Astrocyte (in vitro differentiated cells and primary cell): ENCODE measurements around the gene FSD1. TPM values are rescaled to one million over a fixed set of nuclear protein-coding genes. Genes with fewer than 3 reads are reported as not detected.

Experiments used
- DNase-seq: peaks from one replicate; pipeline ENCODE4 v3.0.0-alpha.2; 2010; ENCODE audit warnings: low read depth
- FAIRE-seq: peaks from 2 replicates; lab custom pipeline; 2011; peaks lifted over from hg19 to GRCh38; lab: Jason Lieb, UNC
- H2AFZ ChIP-seq: 2 replicates; pipeline ENCODE4 v1.6.0; 2012; ENCODE audit warnings: low read depth, low read length, inconsistent platforms
- H3K27ac ChIP-seq: 2 replicates; pipeline ENCODE4 v1.5.1; 2011; ENCODE audit warnings: low read depth, low read length, inconsistent platforms
- H3K27me3 ChIP-seq: 2 replicates; pipeline ENCODE4 v1.6.0; 2011; ENCODE audit warnings: low read length, inconsistent platforms; ENCODE audit not compliant: insufficient read depth
- H3K36me3 ChIP-seq: 2 replicates; pipeline ENCODE4 v1.5.1; 2011; ENCODE audit warnings: low read length, inconsistent platforms; ENCODE audit not compliant: insufficient read depth
- H3K4me1 ChIP-seq: 2 replicates; pipeline ENCODE4 v1.5.1; 2011; ENCODE audit warnings: low read length, inconsistent platforms; ENCODE audit not compliant: insufficient read depth
- H3K4me2 ChIP-seq: 2 replicates; pipeline ENCODE4 v1.6.0; 2012; ENCODE audit warnings: low read length, inconsistent platforms
- H3K4me3 ChIP-seq: 2 replicates; pipeline ENCODE4 v1.5.1; 2011; ENCODE audit warnings: low read depth, mild to moderate bottlenecking, low read length, inconsistent platforms; ENCODE audit not compliant: insufficient read depth
- H3K79me2 ChIP-seq: 2 replicates; pipeline ENCODE4 v1.6.0; 2012; ENCODE audit warnings: mild to moderate bottlenecking, low read length, inconsistent platforms; ENCODE audit not compliant: insufficient read depth
- H3K9ac ChIP-seq: 2 replicates; pipeline ENCODE4 v1.6.0; 2012; ENCODE audit warnings: mild to moderate bottlenecking, low read length, inconsistent platforms
- H3K9me3 ChIP-seq: 2 replicates; pipeline ENCODE4 v1.5.1; 2012; ENCODE audit warnings: low read depth, mild to moderate bottlenecking, low read length, inconsistent platforms; ENCODE audit not compliant: insufficient read depth
- H4K20me1 ChIP-seq: 2 replicates; pipeline ENCODE4 v1.6.0; 2012; ENCODE audit warnings: low read length, inconsistent platforms; ENCODE audit not compliant: insufficient read depth
- H3K27ac Mint-ChIP-seq: one replicate; pipeline ENCODE4 v1.8.0; 2021; ENCODE audit warnings: mild to moderate bottlenecking, mixed read lengths; ENCODE audit not compliant: unreplicated experiment
- H3K27me3 Mint-ChIP-seq: one replicate; pipeline ENCODE4 v1.8.0; 2021; ENCODE audit warnings: low read depth, mixed read lengths; ENCODE audit not compliant: unreplicated experiment
- H3K36me3 Mint-ChIP-seq: one replicate; pipeline ENCODE4 v1.8.0; 2021; ENCODE audit warnings: low read depth, mixed read lengths; ENCODE audit not compliant: unreplicated experiment
- H3K4me1 Mint-ChIP-seq: one replicate; pipeline ENCODE4 v1.8.0; 2021; ENCODE audit warnings: low read depth, mixed read lengths; ENCODE audit not compliant: unreplicated experiment
- H3K4me3 Mint-ChIP-seq: one replicate; pipeline ENCODE4 v1.8.0; 2021; ENCODE audit warnings: mild to moderate bottlenecking, moderate library complexity, mixed read lengths; ENCODE audit not compliant: unreplicated experiment
- H3K9me3 Mint-ChIP-seq: one replicate; pipeline ENCODE4 v1.8.0; 2021; ENCODE audit warnings: mild to moderate bottlenecking, mixed read lengths; ENCODE audit not compliant: unreplicated experiment
- EZH2 ChIP-seq: IDR thresholded peaks from 2 replicates; pipeline ENCODE4 v1.6.1; 2012; ENCODE audit warnings: mild to moderate bottlenecking, low read length, inconsistent platforms; ENCODE audit not compliant: insufficient read depth
- total RNA-seq: library from RNA; stranded (reverse); gene quantifications from 2 replicates; pipeline ENCODE4 v1.2.1, GENCODE V29; 2021
- TF ChIP-seq, protein P1 (sequence below): IDR thresholded peaks from 2 replicates; pipeline ENCODE4 v1.5.1; 2011; ENCODE audit warnings: low read depth, mild to moderate bottlenecking, inconsistent platforms, low read length, moderate library complexity; ENCODE audit not compliant: insufficient read depth

Gene FSD1
- total RNA-seq, 1 donor from 2014 or later: 15.1 TPM

GRCh38 chr19:4365791-4366665 lies 61.6 kb downstream of the FSD1 start:
- H3K9me3 ChIP-seq: no peaks in the 10 kb centered on the region
- peaks cover 50% of the 10 kb centered on the region for H3K79me2 ChIP-seq

DNA sequence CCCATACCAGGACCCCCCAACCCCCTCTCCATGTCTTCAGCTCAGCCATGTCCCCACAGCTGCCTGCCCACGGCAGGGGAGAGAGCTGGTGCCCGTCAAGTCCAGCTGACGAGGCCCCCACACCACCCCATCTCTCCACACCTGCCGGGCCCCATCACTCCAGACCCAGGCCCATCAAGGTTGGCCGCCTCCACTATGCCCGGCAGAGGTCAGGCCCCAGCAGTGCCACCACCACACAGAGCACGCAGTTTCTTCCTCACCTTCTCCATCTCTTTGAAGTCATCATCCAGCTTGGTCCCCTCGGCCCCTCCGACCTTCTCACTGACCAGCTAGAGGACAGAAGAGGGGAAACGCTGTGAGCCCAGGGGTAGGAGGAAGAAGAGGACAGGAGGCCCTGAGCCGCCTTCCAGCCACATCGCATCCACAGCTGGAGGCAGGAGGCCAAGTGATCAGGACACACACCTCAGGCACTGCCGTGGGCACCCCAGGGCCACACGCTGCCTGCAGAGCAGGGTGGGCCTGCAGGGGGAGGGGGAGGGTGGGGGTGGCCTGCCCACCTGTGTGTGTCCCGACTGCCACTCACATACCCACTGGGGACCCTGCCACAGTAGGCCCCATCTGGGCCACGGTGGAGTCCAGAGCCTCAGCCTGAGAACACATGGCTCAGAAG lies 62.4 kb downstream of the FSD1 start:
- Histone ChIP-seq H3K4me3 (no peak overlapping the region), H3K27me3 (no peaks in the 10 kb centered on the region), H2AFZ (no peak overlapping the region), H3K4me1 (peaks cover 22% of the 10 kb centered on the region), H4K20me1 (peaks cover 68% of the 10 kb centered on the region), H3K79me2 (peaks cover 57% of the 10 kb centered on the region), H3K4me2 (no peak overlapping the region), H3K9ac (no peak overlapping the region), H3K27ac (no peak overlapping the region), H3K36me3 (peaks cover 6% of the 10 kb centered on the region), H3K9me3 (no peaks in the 10 kb centered on the region)
- H3K9me3 Mint-ChIP-seq: no peaks in the 10 kb centered on the region
- peaks cover 6% of the 10 kb centered on the region for H3K36me3 Mint-ChIP-seq
- DNase-seq (no peak), FAIRE-seq (no peak)
- H3K27me3 Mint-ChIP-seq: no peaks in the 10 kb centered on the region
- H3K4me1 Mint-ChIP-seq: peaks cover 14% of the 10 kb centered on the region
- TF ChIP-seq, protein P1, sequence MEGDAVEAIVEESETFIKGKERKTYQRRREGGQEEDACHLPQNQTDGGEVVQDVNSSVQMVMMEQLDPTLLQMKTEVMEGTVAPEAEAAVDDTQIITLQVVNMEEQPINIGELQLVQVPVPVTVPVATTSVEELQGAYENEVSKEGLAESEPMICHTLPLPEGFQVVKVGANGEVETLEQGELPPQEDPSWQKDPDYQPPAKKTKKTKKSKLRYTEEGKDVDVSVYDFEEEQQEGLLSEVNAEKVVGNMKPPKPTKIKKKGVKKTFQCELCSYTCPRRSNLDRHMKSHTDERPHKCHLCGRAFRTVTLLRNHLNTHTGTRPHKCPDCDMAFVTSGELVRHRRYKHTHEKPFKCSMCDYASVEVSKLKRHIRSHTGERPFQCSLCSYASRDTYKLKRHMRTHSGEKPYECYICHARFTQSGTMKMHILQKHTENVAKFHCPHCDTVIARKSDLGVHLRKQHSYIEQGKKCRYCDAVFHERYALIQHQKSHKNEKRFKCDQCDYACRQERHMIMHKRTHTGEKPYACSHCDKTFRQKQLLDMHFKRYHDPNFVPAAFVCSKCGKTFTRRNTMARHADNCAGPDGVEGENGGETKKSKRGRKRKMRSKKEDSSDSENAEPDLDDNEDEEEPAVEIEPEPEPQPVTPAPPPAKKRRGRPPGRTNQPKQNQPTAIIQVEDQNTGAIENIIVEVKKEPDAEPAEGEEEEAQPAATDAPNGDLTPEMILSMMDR: no peak
- TF ChIP-seq EZH2: no peak
- H3K4me3 Mint-ChIP-seq: no peak overlapping the region
- H3K27ac Mint-ChIP-seq: no peak overlapping the region

More at GRCh38 chr19:4365791-4366665, 61.6 kb downstream of the FSD1 start:
- H3K4me3 Mint-ChIP-seq: no peak overlapping the region
- no peaks in the 10 kb centered on the region for H3K27me3 ChIP-seq
- FAIRE-seq (no peak), DNase-seq (no peak)
- H3K4me1 ChIP-seq: peaks cover 22% of the 10 kb centered on the region
- no peak overlapping the region for H2AFZ ChIP-seq
- peaks cover 13% of the 10 kb centered on the region for H3K4me1 Mint-ChIP-seq
- TF ChIP-seq, protein P1: no peak
- no peak for TF ChIP-seq EZH2
- H3K27me3 Mint-ChIP-seq: no peaks in the 10 kb centered on the region
- no peak overlapping the region for H3K9ac ChIP-seq
- no peaks in the 10 kb centered on the region for H3K9me3 Mint-ChIP-seq
- H3K27ac Mint-ChIP-seq: no peak overlapping the region
- H3K4me3 ChIP-seq: no peak overlapping the region
- H3K36me3 Mint-ChIP-seq: peaks cover 5% of the 10 kb centered on the region
- H3K36me3 ChIP-seq: peaks cover 6% of the 10 kb centered on the region
- no peak overlapping the region for H3K27ac ChIP-seq
- peaks cover 63% of the 10 kb centered on the region for H4K20me1 ChIP-seq
- H3K4me2 ChIP-seq: no peak overlapping the region
